Left lung (tissue), 10 donors: ENCODE results near the gene CD69. TPM values are rescaled to one million over a fixed set of nuclear protein-coding genes. Genes with fewer than 3 reads are reported as not detected.

Experiments used
- ATAC-seq: fragments of 200-7000 bp; cut with Tn5 transposase; one replicate; pipeline ENCODE4 v1.9.1; 2020; ENCODE audit warnings: moderate library complexity
- DNase-seq, 4 donors: peaks; one replicate each; pipeline ENCODE4 v3.0.0-alpha.2; 2013 to 2020
- H3K27ac ChIP-seq, 2 donors: fragments of 200-600 bp; sonication (generic) in 1 of 2; one replicate each; pipeline versions ENCODE4 v1.5.0 to v1.8.0; 2020 to 2021
- H3K27me3 ChIP-seq, 2 donors: fragments of 200-600 bp; sonication (generic) in 1 of 2; one replicate each; pipeline versions ENCODE4 v1.5.0 to v1.8.0; 2020 to 2021
- H3K36me3 ChIP-seq, 2 donors: fragments of 200-600 bp; sonication (generic) in 1 of 2; one replicate each; pipeline versions ENCODE4 v1.5.0 to v1.8.0; 2020 to 2021
- H3K4me1 ChIP-seq, 2 donors: fragments of 200-600 bp; one replicate each; pipeline ENCODE4 v1.8.0; 2021
- H3K4me3 ChIP-seq, 2 donors: fragments of 200-600 bp; sonication (generic) in 1 of 2; one replicate each; pipeline versions ENCODE4 v1.5.0 to v1.8.0; 2020 to 2021; ENCODE audit warnings: mild to moderate bottlenecking in 1 of 2
- H3K9me3 ChIP-seq, 2 donors: fragments of 200-600 bp; sonication (generic) in 1 of 2; one replicate each; pipeline versions ENCODE4 v1.5.0 to v1.8.0; 2020 to 2021
- CTCF ChIP-seq, 2 donors: fragments of 200-600 bp; sonication (generic) in 1 of 2; IDR thresholded peaks; one replicate each; pipeline versions ENCODE4 v1.5.0 to v1.8.0; 2021; ENCODE audit warnings: antibody characterized with exemption in 2 of 2
- intact Hi-C, 2 donors: fragments of 100-400 bp; cut with DNase I; formaldehyde crosslinking; loops; one replicate each; pipeline versions ENCODE4 v1.11.2 to v1.14.2; 2022
- polyA plus RNA-seq, 6 donors: library from polyadenylated mRNA; unstranded; fragments of 120-200 nt; gene quantifications; one replicate each; pipeline ENCODE4 v1.2.1, GENCODE V29; 2013; ENCODE audit not compliant: insufficient read length in 6 of 6
- total RNA-seq, 2 donors: library from RNA; stranded (reverse); fragmentation: NEBNext Ultra II Directional; extraction: Animal tissue kit (Norgen Biotek cat#: 25700); gene quantifications; one replicate each; pipeline ENCODE4 v1.2.1, GENCODE V29; 2021
- donor health status: DM: no; HTN: yes; CAD: no.
- donor health status: DM: no; HTN: no; CAD: no.

The CD69 gene
- total and polyA plus RNA-seq, 8 donors, result 2.8 to 7.0 (median 5.4) TPM

DNA sequence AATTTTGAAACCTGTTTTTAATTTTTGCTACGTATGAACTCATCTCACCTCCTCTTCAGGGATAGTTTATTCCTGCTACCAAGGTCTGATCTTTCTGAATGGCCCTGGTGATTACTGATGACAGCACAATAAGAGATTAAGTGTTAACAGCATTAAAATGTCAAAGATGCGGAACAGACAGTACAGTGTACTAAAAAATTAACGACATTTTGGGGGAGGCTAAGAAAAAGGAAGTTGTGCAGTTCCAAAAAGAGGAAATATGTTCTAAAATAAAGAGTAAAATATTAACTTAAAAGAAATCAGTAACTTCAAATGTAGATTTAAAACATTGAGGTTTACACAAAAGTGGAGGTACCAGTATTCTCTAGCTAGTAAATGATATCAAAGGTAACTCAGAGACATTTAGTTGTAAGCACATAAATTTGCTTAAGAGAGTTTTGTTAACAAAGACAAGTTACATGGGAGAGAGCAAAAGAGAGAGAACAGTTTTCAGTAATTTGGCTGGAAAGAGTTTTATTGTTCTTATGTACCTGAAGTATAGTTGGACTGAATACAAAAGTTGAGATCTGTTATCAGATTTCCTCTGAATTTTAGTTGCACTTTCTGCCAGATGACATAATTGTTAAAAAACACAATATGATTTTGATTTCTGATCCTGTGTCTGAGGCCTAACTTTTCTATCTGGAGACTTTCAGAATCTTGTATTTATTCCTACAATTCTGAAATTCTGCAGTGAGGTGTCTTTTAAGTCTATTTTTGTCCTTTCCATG, 23.6 kb downstream of the CD69 start:
- ATAC-seq (peak; percentile 51), DNase-seq (no peak)
- H3K9me3 ChIP-seq, result no peaks in the 10 kb centered on the region
- no peak for TF ChIP-seq CTCF (IDR thresholded peaks at IDR 0.05)
- intact Hi-C loops, result no loop called here
- no peak overlapping the region for H3K4me3 ChIP-seq
- H3K27ac ChIP-seq, result peak overlapping the region; percentile 43 to 69
- H3K27me3 ChIP-seq, result no peaks in the 10 kb centered on the region
- peaks cover 0 to 19% of the 10 kb centered on the region in 2 donors for H3K4me1 ChIP-seq
- no peaks in the 10 kb centered on the region for H3K36me3 ChIP-seq

- intact Hi-C loops, result no loop called here
Measured at GRCh38 chr12:9735601-9736000, 25.1 kb downstream of the CD69 start.

DNA sequence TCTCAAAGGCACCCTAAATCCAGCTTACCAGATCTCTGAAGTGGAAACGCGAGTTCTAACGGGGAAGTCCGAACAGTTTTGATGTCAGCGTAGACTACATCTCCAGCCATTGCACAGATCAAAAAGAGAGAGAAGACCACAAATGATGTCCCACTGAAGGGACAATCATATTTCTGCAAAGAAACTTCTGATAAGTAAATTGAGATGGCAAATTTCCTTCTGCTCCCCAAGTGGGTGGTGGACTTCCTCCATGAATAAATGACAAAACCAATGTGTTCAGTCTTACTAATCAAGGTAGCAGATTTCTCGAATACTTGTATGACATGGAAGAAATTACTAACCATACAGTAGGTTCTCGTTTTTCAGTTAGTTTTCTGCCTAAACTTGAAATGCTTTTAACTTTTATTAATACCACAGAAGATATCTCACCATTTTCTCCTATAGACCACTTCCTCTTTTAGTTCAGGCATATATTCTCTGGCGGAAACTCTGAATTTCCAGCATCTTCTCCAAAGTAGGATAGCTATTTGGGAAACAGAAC, 27.7 kb downstream of the CD69 start, which contains the start of gene CLECL1:
TSS of gene CLECL1 (minus strand) at position 177 of the 541 bp plus-strand sequence.
- Histone ChIP-seq H3K27ac (peak within 1 kb of the TSS in 1 of 2 donors; percentile 57), H3K4me3 (no peak within 1 kb of the TSS), H3K4me1 (peaks cover 0 to 16% of the 10 kb centered on the region in 2 donors), H3K27me3 (no peaks in the 10 kb centered on the region), H3K9me3 (no peaks in the 10 kb centered on the region), H3K36me3 (no peaks in the 10 kb centered on the region)
- ATAC-seq, result no peak
- TF ChIP-seq CTCF (IDR thresholded peaks at IDR 0.05), result no peak
- intact Hi-C loops, result no loop called here
- no peak for DNase-seq

More at GRCh38 chr12:9735601-9736000, 25.1 kb downstream of the CD69 start:
- DNase-seq, result no peak
- no peaks in the 10 kb centered on the region for H3K27me3 ChIP-seq
- H3K36me3 ChIP-seq, result no peaks in the 10 kb centered on the region
- no peak overlapping the region for H3K4me3 ChIP-seq
- ATAC-seq, result no peak
- no peak overlapping the region for H3K27ac ChIP-seq
- H3K4me1 ChIP-seq, result peaks cover 0 to 19% of the 10 kb centered on the region in 2 donors
- no peak for TF ChIP-seq CTCF (IDR thresholded peaks at IDR 0.05)
- H3K9me3 ChIP-seq, result no peaks in the 10 kb centered on the region

DNA sequence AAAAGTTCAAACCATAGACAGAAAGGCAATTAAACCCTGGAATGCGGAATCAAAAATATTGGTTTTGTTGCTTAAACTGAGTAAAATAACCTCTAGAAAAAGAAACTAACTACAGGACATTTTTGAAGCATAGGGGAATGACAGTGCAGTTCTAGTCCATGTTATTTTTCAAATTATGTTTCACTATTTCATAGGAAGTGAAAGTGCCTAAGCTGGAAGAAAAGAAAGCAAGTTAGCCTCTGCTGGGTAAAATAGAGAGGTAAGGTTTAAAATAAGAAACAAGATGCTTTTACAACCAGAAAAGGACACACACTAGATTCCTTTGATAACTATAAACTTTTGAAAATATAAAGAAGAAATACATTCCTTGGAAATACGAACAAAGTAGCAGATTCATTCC, 28.9 kb downstream of the CD69 start:
- no peak for TF ChIP-seq CTCF (IDR thresholded peaks at IDR 0.05)
- no peaks in the 10 kb centered on the region for H3K36me3 ChIP-seq
- no peaks in the 10 kb centered on the region for H3K9me3 ChIP-seq
- peak; percentile 32 for ATAC-seq
- no peak for DNase-seq
- no peak overlapping the region for H3K4me3 ChIP-seq
- intact Hi-C loops, result no loop called here
- peak overlapping the region in 1 of 2 donors; percentile 57 for H3K27ac ChIP-seq
- H3K27me3 ChIP-seq, result no peaks in the 10 kb centered on the region
- peaks cover 0 to 5% of the 10 kb centered on the region in 2 donors for H3K4me1 ChIP-seq

DNA sequence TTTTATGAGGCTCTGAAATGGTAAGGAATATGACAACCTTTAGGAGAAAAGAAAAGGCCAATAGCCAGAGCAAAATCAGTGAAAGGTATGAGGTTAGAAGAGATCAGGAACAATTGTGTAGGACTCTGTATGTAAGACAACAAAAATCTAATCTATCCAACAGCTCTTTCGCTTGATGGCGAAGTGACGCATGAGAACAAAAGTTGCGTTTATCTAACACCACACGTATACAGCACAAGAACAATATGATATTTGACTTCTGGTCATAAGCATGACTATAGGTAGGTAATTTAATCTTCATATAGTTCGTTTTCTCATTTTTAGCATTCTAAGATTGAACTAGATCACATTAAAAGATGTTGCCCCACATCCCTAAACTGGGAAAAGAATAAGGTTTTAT, 29.3 kb downstream of the CD69 start:
- ATAC-seq (no peak), DNase-seq (no peak)
- Histone ChIP-seq H3K36me3 (no peaks in the 10 kb centered on the region), H3K27ac (peak overlapping the region in 1 of 2 donors; percentile 57), H3K9me3 (no peaks in the 10 kb centered on the region), H3K27me3 (no peaks in the 10 kb centered on the region), H3K4me1 (peaks cover 0 to under 1% of the 10 kb centered on the region in 2 donors), H3K4me3 (no peak overlapping the region)
- TF ChIP-seq CTCF (IDR thresholded peaks at IDR 0.05), result no peak
- intact Hi-C loops, result no loop called here
